Stimulated activated CD8-positive, alpha-beta memory T cell treated with anti-CD3 and anti-CD28 coated beads, Interleukin-12 subunit alpha, Interleukin-12 subunit beta, amount 100 ng/mL, for 4 hours (primary cell): ENCODE data around the gene COX19.
"Not testable (repeated sequence)": the region's sequence is repeated elsewhere in the genome, so short reads cannot be mapped to it uniquely, and the experiment has no call there.

Experiments used
- DNase-seq: peaks from one replicate; pipeline ENCODE4 v3.0.0-alpha.2; 2020; ENCODE audit warnings: low read depth

Gene COX19

DNA sequence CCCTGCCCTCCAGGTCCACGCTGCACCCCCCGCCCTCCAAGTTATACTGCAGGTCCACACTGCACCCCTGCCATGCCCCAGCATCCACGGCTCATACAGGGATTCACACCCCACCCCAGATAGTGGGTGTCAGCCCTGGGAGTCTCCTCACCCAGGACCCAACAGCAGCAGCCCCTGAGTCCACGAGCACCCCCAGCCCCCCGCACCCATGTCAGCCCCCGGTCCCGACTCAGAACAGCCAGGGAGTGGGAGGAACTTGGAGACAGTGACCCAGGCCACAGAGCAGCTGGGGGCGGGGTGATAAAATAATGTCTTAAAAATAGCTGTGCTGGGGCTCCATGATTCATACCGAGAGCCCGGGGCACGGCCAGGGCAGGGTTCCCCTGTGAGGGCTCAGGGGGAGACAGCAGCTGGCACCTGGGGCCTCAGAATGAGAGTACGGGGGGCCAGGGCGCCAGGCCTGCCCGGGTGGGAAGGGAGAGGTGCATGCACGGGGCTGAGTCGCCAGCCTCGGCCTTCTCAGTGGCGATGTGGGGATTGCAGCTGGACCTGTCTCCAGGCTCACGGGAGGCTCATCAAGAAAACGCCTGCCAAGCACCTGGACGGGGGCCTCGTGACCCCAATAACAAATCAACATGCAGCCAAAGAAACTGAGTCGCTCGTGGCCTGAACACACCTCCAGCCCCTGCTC is 50.7 kb downstream of the COX19 start:
- peak; percentile 60 for DNase-seq

DNA sequence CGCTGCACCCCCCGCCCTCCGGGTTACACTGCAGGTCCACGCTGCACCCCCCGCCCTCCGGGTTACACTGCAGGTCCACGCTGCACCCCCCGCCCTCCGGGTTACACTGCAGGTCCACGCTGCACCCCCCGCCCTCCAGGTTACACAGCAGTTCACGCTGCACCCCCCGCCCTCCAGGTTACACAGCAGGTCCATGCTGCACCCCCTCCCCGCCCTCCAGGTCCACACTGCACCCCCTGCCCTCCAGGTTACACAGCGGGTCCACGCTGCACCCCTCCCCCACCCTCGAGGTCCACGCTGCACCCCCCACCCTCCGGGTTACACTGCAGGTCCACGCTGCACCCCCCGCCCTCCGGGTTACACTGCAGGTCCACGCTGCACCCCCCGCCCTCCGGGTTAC is 51.3 kb downstream of the COX19 start:
- DNase-seq, result not testable (repeated sequence)

DNA sequence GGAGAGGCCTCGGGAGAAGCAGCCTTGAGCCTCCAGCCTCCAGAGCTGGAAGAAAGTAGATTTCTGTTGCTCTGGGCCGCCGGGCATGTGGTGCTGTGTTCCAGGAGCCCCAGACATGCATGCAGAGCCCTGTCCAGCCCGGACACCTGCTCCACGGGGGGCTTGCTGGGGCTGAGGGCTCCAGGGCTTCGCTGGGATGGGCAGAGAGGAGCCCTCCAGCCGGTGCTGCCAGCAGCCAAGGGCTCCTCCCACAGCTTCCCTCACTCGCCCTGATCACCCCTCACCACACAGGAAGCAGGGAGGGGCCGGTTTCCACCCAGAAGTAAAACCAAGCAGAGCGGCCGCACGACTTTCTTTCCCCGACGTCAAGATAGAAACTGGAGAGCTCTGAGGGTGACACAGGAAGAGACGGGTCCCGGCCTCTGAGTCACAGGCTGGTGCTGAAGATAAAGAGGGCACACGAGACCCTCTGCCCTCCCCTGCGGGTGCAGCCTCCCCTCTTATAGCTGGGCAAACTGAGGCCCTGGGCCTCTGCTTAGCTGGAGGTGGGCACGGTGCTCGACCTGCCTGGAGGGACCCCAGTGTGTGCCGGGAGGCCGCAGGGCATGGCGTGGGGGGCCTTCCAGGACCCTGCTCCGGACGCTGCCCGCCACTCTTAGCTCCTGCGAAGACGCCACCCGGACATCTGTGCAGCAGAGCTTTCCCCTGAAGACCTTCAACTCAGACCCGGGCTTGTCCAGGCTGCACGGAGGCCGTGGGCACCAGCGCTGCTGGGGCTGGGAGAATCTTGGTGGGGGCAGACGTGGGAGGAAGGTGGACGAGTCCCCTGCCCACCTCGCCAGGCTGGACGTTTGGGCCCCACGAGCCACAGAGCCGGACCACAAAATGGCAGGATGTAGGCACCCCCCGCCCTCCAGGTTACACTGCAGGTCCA is 52.0 kb downstream of the COX19 start:
- DNase-seq, result peak; percentile 87

DNA sequence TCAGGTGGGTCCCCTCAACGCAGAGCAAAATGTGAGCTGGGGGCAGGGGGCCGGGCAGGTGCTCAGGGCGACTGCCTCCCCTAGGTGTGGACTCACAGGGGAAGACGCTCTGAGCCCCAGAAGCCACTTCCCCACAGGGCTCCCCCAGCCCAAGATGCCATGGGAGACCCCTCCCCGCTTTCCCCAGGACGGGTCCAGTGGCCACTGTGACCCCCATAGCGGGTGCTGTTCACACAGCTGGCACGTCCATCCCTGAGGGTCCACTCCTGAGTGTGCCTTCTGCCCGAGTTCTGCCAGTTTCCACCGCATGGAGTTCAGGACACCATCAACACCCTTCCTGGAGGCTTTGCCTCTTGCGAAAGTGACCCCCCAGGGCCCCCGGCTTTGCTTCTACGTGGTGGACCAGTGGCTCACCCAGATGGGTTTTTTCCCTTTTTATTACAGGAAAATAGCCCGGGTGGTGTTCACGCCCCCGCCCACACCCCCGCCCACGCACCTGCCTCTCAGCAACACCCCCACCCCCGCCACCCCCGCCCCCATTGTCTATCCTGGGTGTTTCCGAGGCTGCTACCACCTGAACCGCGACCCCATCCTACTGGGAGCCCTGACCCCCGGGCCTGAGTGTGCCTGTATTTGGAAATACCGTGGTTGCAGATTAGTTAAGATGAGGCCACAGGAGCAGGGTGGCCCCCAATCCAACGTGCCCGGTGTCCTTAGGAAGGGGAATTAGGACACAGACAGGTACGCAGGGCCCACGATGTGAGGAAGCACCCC is 52.8 kb downstream of the COX19 start:
- peak; percentile 40 for DNase-seq

- no peak for DNase-seq
Observed at GRCh38 chr7:921581-922333, 53.6 kb downstream of the COX19 start.

GRCh38 chr7:921071-921461 is 54.3 kb downstream of the COX19 start:
- no peak for DNase-seq

DNA sequence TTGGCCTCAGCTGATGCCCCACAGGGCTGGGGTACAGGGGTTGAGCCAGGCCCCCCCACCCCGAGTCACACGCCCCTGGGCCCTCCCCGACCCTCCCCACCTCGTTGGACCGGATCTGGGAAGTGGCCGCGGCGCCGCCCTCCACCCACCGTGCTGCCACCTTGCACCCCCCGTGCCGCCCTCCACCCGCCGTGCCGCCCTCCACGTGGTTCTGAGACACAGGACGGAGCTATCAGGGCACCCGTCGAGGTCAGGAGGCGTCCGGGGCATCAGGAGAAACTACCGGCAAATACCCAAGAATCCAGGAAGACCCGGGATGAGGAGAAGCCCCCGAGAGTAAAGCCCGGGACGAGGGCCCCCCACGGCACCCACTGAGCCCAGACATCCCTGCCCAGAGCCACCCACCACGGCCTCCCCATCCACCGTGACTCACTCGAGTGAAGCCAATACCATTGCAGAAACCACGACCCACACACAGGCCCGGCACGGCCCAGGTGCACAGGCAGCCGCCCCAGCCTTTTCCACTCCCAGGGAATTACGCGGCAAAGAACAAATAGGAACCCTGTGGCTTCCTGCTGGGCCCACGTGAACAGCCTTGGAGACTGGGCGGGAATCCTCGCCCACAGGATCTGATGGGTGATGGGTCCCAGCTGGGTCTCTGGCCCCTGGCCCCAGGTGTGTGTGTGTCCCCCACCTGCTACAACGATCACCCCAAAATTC is 54.8 kb downstream of the COX19 start:
- no peak for DNase-seq

- DNase-seq, result no peak
Observed at GRCh38 chr7:919924-920341, 55.4 kb downstream of the COX19 start.

GRCh38 chr7:919114-919442 is 56.3 kb downstream of the COX19 start:
- DNase-seq, result no peak

GRCh38 chr7:918441-919113 is 56.8 kb downstream of the COX19 start:
- no peak for DNase-seq

DNA sequence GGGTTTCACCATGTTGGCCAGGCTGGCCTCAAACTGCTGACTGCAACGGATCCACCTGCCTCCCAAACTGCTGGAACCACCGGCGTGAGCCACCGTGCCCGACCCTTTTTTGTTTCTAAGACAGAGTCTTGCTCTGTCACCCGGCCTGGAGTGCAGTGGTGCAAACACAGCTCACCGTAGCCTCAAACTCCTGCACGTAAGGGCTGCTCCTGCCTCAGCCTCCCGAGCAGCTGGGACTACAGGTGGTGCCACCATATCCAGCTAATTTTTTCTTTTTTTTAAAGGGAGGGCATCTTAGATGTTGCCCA is 57.3 kb downstream of the COX19 start:
- no peak for DNase-seq

DNA sequence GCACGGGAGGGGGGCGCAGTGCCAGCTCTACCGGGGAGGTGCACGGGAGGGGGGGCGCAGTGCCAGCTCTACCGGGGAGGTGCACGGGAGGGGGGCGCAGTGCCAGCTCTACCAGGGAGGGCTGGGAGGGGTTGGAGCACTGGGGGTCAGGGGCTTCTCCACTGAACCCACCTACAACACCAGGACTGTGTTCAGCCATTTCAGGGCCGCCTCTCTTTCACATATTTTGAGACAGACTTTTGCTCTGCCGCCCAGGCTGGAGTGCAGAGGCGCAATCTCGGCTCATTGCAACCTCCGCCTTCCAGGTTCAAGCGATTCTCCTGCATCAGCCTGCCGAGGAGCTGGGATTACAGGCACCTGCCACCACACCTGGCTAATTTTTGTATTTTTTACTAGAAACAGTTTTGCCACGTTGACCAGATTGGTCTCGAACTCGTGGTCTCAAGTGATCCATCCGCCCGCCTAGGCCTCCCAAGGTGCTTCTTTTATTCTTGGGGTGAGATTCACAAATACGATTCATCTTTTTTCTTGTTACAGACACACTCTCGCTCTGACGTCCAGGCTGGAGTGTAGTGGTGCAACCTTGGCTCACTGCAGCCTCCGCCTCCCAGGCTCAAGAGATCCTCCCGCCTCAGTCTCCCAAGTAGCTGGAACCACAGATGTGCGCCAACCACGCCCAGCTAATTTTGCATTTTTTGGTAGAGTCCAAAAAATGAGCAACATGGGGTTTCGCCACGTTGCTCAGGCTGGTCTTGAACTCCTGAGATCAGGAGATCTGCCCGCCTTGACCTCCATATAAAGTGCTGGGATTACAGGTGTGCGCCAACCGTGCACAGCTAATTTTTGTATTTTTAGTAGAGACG is 57.9 kb downstream of the COX19 start:
- no peak for DNase-seq

GRCh38 chr7:916291-916941 is 58.9 kb downstream of the COX19 start:
- no peak for DNase-seq
